Heart right ventricle (tissue), 16 donors: ENCODE results near the gene HOXA2. TPM values are rescaled to one million over a fixed set of nuclear protein-coding genes. Genes with fewer than 3 reads are reported as not detected.
A peak's percentile ranks its signal among the peaks of the same experiment; 100 is the strongest.

Source experiments
- ATAC-seq, 8 donors: fragments of 200-7000 bp; cut with Tn5 transposase; one replicate each; pipeline ENCODE4 v1.9.1; 2020; ENCODE audit warnings: mild to moderate bottlenecking in 8 of 8, moderate library complexity in 8 of 8, moderate number of reproducible peaks in 1 of 8
- DNase-seq, 2 donors: peaks; one replicate each; pipeline ENCODE4 v3.0.0-alpha.2; 2020
- H3K27ac ChIP-seq, 10 donors: fragments of 200-600 bp; sonication (generic) in 2 of 10; one replicate each; pipeline versions ENCODE4 v1.5.0 to v1.8.0; 2020 to 2022; ENCODE audit warnings: mild to moderate bottlenecking in 3 of 10
- H3K27me3 ChIP-seq, 7 donors: fragments of 200-600 bp; one replicate each; pipeline ENCODE4 v1.8.0; 2021 to 2022; ENCODE audit warnings: mild to moderate bottlenecking in 2 of 7
- H3K36me3 ChIP-seq, 9 donors: fragments of 200-600 bp; sonication (generic) in 1 of 9; one replicate each; pipeline versions ENCODE4 v1.5.0 to v1.8.0; 2020 to 2022; ENCODE audit warnings: mild to moderate bottlenecking in 2 of 9
- H3K4me1 ChIP-seq, 9 donors: fragments of 200-600 bp; sonication (generic) in 1 of 9; one replicate each; pipeline versions ENCODE4 v1.5.0 to v1.8.0; 2020 to 2022; ENCODE audit warnings: mild to moderate bottlenecking in 4 of 9
- H3K4me3 ChIP-seq, 10 donors: fragments of 200-600 bp; sonication (generic) in 2 of 10; one replicate each; pipeline versions ENCODE4 v1.5.0 to v1.8.0; 2020 to 2022; ENCODE audit warnings: mild to moderate bottlenecking in 7 of 10, moderate library complexity in 2 of 10
- H3K9me3 ChIP-seq, 11 donors: fragments of 200-600 bp in 10 of 11; sonication (generic) in 2 of 11; one replicate each; pipeline versions ENCODE4 v1.5.0 to v1.8.0; 2013 to 2022; ENCODE audit warnings: mild to moderate bottlenecking in 2 of 11, control low read depth in 1 of 11, moderate library complexity in 1 of 11
- CTCF ChIP-seq, 9 donors: fragments of 200-600 bp; sonication (generic) in 2 of 9; IDR thresholded peaks; one replicate each; pipeline versions ENCODE4 v1.5.0 to v1.8.0; 2021 to 2022; ENCODE audit warnings: antibody characterized with exemption in 9 of 9, mild to moderate bottlenecking in 5 of 9, moderate library complexity in 1 of 9
- WGBS, 2 donors: extraction: QIAGEN DNeasy Blood & Tissue Kit; methylation state at CpG; one replicate each; pipeline ENCODE4 v1.1.7; 2013; ENCODE audit warnings: inconsistent platforms in 1 of 2; 5-methylcytosine and 5-hydroxymethylcytosine counted together
- intact Hi-C, 10 donors: fragments of 100-400 bp; cut with DNase I; formaldehyde crosslinking; loops; one replicate each; pipeline versions ENCODE4 v1.11.1 to v1.14.2; 2022
- polyA plus RNA-seq, 2 donors: library from polyadenylated mRNA; stranded (reverse); fragments of 200-250 nt; gene quantifications; one replicate each; pipeline ENCODE4 v1.2.3, GENCODE V29; 2013
- total RNA-seq, 10 donors: library from RNA; stranded (reverse); fragmentation: NEBNext Ultra II Directional in 3 of 10; extraction: Animal tissue kit (Norgen Biotek cat#: 25700) in 3 of 10; gene quantifications; one replicate each; pipeline versions ENCODE4 v1.2.1 to v1.2.4, GENCODE V29; 2021 to 2023
- donor health status: Arrhythmogenic right ventricular cardiomyopathy.
- donor health status: ischemic (EF 13 %, LVEDD 7.1; RV severe dilation, severe dysfunction).
- donor health status: healthy with polysubstance abuse.
- donor health status: DM: no; HTN: yes; CAD: no.
- donor health status: DM: no; HTN: no; CAD: no.
- donor health status: ischemic (EF 25% LVEDD 6.9; RV normal size, moderate dysfunction).
- donor health status: ischemic (EF 25% LVEDD 5.7; RV mildly dilated, moderate dysfunction).
- donor health status: healthy.
- donor health status: DM: yes; HTN: yes; CAD: no.
- donor health status: Ischemic cardiomyopathy.
- donor health status: ischemic (EF 35%, LVEDD 5.7; RV mildly dilated, moderate dysfunction).
- donor health status: nonischemic (EF 11% LVEDD 7.7; RV severe dilation, severe dysfunction).
- donor health status: DM: yes; HTN: yes; CAD: no.
- donor health status: PGD.
- donor health status: ischemic (EF 29% LVEDD 5.4; RV normal size, mild dysfunction).
- donor health status: nonischemic (EF 23%, LVEDD 6.1; RV moderate dilation, normal function).

HOXA2 gene
- total and polyA plus RNA-seq, 12 donors, result 0.10 to 0.23 (median 0.19) TPM; not detected in 8

DNA sequence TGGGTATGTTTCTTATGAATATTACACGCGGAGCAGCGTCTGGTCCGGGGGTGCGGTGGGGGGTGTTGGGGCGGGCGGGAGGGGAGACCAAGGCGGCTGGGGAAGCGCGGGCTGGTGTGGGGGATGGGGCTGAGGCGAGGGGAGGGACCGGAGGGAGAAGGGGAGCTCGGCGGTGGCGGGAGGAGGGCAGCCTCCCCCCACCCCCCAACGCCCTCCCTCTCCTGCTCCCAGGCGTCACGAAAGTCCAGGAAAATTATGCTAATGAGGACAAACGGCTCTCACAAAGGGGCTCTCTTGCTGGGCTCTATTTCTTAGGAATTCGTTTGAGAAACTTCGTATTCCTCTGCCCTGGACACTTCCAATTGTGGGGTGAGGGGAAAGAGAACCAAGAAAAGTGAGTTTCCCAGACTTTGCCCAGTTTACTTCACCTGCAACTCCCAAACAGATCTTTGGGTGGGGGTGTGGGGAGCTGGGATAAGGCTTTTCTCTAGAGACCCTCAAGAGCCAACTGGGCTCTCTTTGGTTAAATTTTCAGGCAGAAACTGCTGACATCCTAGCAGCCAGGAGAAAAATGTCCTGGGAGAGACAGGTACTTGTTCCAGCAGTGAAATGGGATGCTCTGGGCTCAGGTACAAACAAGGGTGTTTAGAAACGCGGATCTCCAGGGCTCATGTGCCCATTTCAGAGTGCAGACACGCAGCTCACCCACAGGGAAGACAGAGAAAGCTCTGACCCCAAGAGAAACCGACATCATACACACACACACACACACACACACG is 11.7 kb upstream of the HOXA2 start:
- Histone ChIP-seq H3K27ac (peak overlapping the region in 5 of 10 donors; percentile 1 to 77 (median 70)), H3K36me3 (no peaks in the 10 kb centered on the region), H3K4me3 (peak overlapping the region in 6 of 10 donors; percentile 7 to 49 (median 27)), H3K4me1 (peaks cover 0 to 24% (median 6%) of the 10 kb centered on the region in 9 donors), H3K9me3 (no peaks in the 10 kb centered on the region), H3K27me3 (peaks cover 18 to 99% (median 98%) of the 10 kb centered on the region in 7 donors)
- ATAC-seq, result no peak
- no peak for TF ChIP-seq CTCF (IDR thresholded peaks at IDR 0.05)
- 3 to 11% methylated on average over 14 to 26 of the region's 26 CpGs for WGBS, 2 donors
- no peak for DNase-seq
- intact Hi-C loops, result no loop called here

- intact Hi-C loops, result no loop called here
- peak in 2 of 8 donors; percentile 7 to 23 for ATAC-seq
- 8 to 9% methylated on average over 52 to 54 of the region's 57 CpGs for WGBS, 2 donors
Measured at GRCh38 chr7:27112955-27113949, 10.8 kb upstream of the HOXA2 start.

GRCh38 chr7:27112361-27112760 is 9.9 kb upstream of the HOXA2 start:
- 22 to 24% methylated on average over 4 of the region's 4 CpGs for WGBS, 2 donors
- peak overlapping the region in 2 of 10 donors; percentile 75 to 77 for H3K27ac ChIP-seq
- TF ChIP-seq CTCF (IDR thresholded peaks at IDR 0.05), result no peak
- H3K27me3 ChIP-seq, result peaks cover 22 to 99% (median 98%) of the 10 kb centered on the region in 7 donors
- no peaks in the 10 kb centered on the region for H3K9me3 ChIP-seq
- H3K4me1 ChIP-seq, result peaks cover 0 to 30% (median 6%) of the 10 kb centered on the region in 9 donors
- DNase-seq, result no peak
- no peak for ATAC-seq
- intact Hi-C loops, result no loop called here
- no peaks in the 10 kb centered on the region for H3K36me3 ChIP-seq
- H3K4me3 ChIP-seq, result peak overlapping the region in 2 of 10 donors; percentile 7 to 42

More at GRCh38 chr7:27112955-27113949, 10.8 kb upstream of the HOXA2 start:
- H3K36me3 ChIP-seq, result no peaks in the 10 kb centered on the region
- H3K4me1 ChIP-seq, result peaks cover 0 to 28% (median 6%) of the 10 kb centered on the region in 9 donors
- TF ChIP-seq CTCF (IDR thresholded peaks at IDR 0.05), result no peak
- H3K27ac ChIP-seq, result peak overlapping the region in 6 of 10 donors; percentile 1 to 77 (median 52)
- H3K9me3 ChIP-seq, result no peaks in the 10 kb centered on the region
- peaks cover 21 to 99% (median 98%) of the 10 kb centered on the region in 7 donors for H3K27me3 ChIP-seq
- no peak for DNase-seq
- H3K4me3 ChIP-seq, result peak overlapping the region in 7 of 10 donors; percentile 7 to 49 (median 28)

- intact Hi-C loops, result no loop called here
- H3K27ac ChIP-seq, result peak overlapping the region in 3 of 10 donors; percentile 18 to 75 (median 53)
- H3K4me1 ChIP-seq, result peaks cover 0 to 33% (median 6%) of the 10 kb centered on the region in 9 donors
- 10 to 14% methylated on average over 4 of the region's 4 CpGs for WGBS, 2 donors
- ATAC-seq, result no peak
- TF ChIP-seq CTCF (IDR thresholded peaks at IDR 0.05), result no peak
- DNase-seq, result no peak
- no peaks in the 10 kb centered on the region for H3K36me3 ChIP-seq
- H3K9me3 ChIP-seq, result no peaks in the 10 kb centered on the region
- H3K27me3 ChIP-seq, result peaks cover 22 to 99% (median 98%) of the 10 kb centered on the region in 7 donors
- H3K4me3 ChIP-seq, result no peak overlapping the region
Measured at GRCh38 chr7:27111751-27112277, 9.3 kb upstream of the HOXA2 start.
